OCI-LY1 (cell line): ENCODE measurements around the gene LRRC4.

Experiments
- H2AFZ ChIP-seq: fragments of 200-600 bp; sonication (generic), shearing (Covaris generic); 2 replicates; pipeline ENCODE4 v1.6.0; 2014; ENCODE audit warnings: antibody characterized with exemption, mild to moderate bottlenecking, low read length
- H3F3A ChIP-seq: fragments of 200-600 bp; sonication (generic), shearing (Covaris generic); 2 replicates; pipeline ENCODE4 v1.6.0; 2014; ENCODE audit warnings: mild to moderate bottlenecking, antibody characterized with exemption, low read length, moderate library complexity; ENCODE audit not compliant: insufficient read depth
- H3K27ac ChIP-seq: fragments of 200-600 bp; sonication (generic); 2 replicates; pipeline ENCODE4 v1.5.1; 2014; ENCODE audit warnings: low read length, mixed run types, mild to moderate bottlenecking, low read depth; ENCODE audit not compliant: poor library complexity, severe bottlenecking
- H3K27me3 ChIP-seq: fragments of 200-600 bp; sonication (generic); 2 replicates; pipeline ENCODE4 v1.6.0; 2014; ENCODE audit warnings: antibody characterized with exemption, mild to moderate bottlenecking, low read length, moderate library complexity; ENCODE audit not compliant: insufficient read depth
- H3K36me3 ChIP-seq: fragments of 200-600 bp; sonication (generic); 2 replicates; pipeline ENCODE4 v1.6.1; 2014; ENCODE audit warnings: mild to moderate bottlenecking, antibody characterized with exemption, low read length, moderate library complexity, mixed read lengths; ENCODE audit not compliant: insufficient read depth
- H3K4me1 ChIP-seq: fragments of 200-600 bp; sonication (generic); 2 replicates; pipeline ENCODE4 v1.5.1; 2014; ENCODE audit warnings: mild to moderate bottlenecking, low read length, moderate library complexity; ENCODE audit not compliant: insufficient read depth, severe bottlenecking
- H3K4me2 ChIP-seq: fragments of 200-600 bp; sonication (generic), shearing (Covaris generic); 2 replicates; pipeline ENCODE4 v1.6.1; 2014; ENCODE audit warnings: low read length
- H3K4me3 ChIP-seq: fragments of 200-600 bp; sonication (generic); 2 replicates; pipeline ENCODE4 v1.5.1; 2014; ENCODE audit warnings: low read length, low read depth, mild to moderate bottlenecking, mixed read lengths; ENCODE audit not compliant: poor library complexity, severe bottlenecking
- H3K79me2 ChIP-seq: fragments of 200-600 bp; shearing (Covaris generic); 2 replicates; pipeline ENCODE4 v1.6.1; 2016; ENCODE audit warnings: mixed run types, low read length, mixed read lengths; ENCODE audit not compliant: insufficient read depth
- H3K9ac ChIP-seq: fragments of 200-600 bp; sonication (generic), shearing (Covaris generic); 2 replicates; pipeline ENCODE4 v1.6.1; 2014; ENCODE audit warnings: mild to moderate bottlenecking, low read length, mixed read lengths
- H3K9me2 ChIP-seq: fragments of 200-600 bp; sonication (generic), shearing (Covaris generic); 2 replicates; pipeline ENCODE4 v1.6.1; 2014; ENCODE audit warnings: low read depth, mild to moderate bottlenecking, low read length, mixed read lengths
- H3K9me3 ChIP-seq: fragments of 200-600 bp; shearing (Covaris generic); 2 replicates; pipeline ENCODE4 v1.6.1; 2014; ENCODE audit warnings: low read length, mixed read lengths
- H4K20me1 ChIP-seq: fragments of 200-600 bp; sonication (generic), shearing (Covaris generic); 2 replicates; pipeline ENCODE4 v1.6.0; 2016; ENCODE audit warnings: mild to moderate bottlenecking, low read length; ENCODE audit not compliant: insufficient read depth
- CTCF ChIP-seq: fragments of 200-600 bp; sonication (generic), shearing (Covaris generic); IDR thresholded peaks from 2 replicates; pipeline ENCODE4 v1.5.1; 2017; ENCODE audit warnings: mild to moderate bottlenecking, antibody characterized with exemption, low read length, moderate library complexity, mixed read lengths
- EZH2 ChIP-seq: fragments of 200-600 bp; sonication (generic), shearing (Covaris generic); IDR thresholded peaks from 2 replicates; pipeline ENCODE4 v1.8.0; 2017; ENCODE audit warnings: borderline replicate concordance, mixed run types, mild to moderate bottlenecking, antibody characterized with exemption, low read length, moderate library complexity, mixed read lengths

Gene LRRC4

GRCh38 chr7:127986581-127987521 is 44.4 kb downstream of the LRRC4 start:
- no peaks in the 10 kb centered on the region for H3K9me2 ChIP-seq
- no peaks in the 10 kb centered on the region for H3K79me2 ChIP-seq
- H3K9ac ChIP-seq = no peak overlapping the region
- no peak overlapping the region for H2AFZ ChIP-seq
- no peaks in the 10 kb centered on the region for H3K9me3 ChIP-seq
- TF ChIP-seq EZH2 = no peak
- TF ChIP-seq CTCF = no peak
- no peaks in the 10 kb centered on the region for H4K20me1 ChIP-seq
- H3K27ac ChIP-seq = no peak overlapping the region
- no peak overlapping the region for H3K4me3 ChIP-seq
- H3F3A ChIP-seq = no peaks in the 10 kb centered on the region
- no peaks in the 10 kb centered on the region for H3K27me3 ChIP-seq
- H3K4me1 ChIP-seq = no peaks in the 10 kb centered on the region
- no peak overlapping the region for H3K4me2 ChIP-seq
- H3K36me3 ChIP-seq = peaks cover 21% of the 10 kb centered on the region; the same call in 1 of the 2 replicates

- no peaks in the 10 kb centered on the region for H3K79me2 ChIP-seq
Observed at GRCh38 chr7:127983804-127984332, 47.4 kb downstream of the LRRC4 start.

GRCh38 chr7:127981965-127982364 is 49.3 kb downstream of the LRRC4 start:
- no peak overlapping the region for H3K9ac ChIP-seq
- H4K20me1 ChIP-seq = no peaks in the 10 kb centered on the region
- no peak overlapping the region for H2AFZ ChIP-seq
- no peaks in the 10 kb centered on the region for H3K27me3 ChIP-seq
- no peak for TF ChIP-seq EZH2
- TF ChIP-seq CTCF = no peak
- peaks cover 34% of the 10 kb centered on the region for H3K36me3 ChIP-seq
- H3K9me2 ChIP-seq = no peaks in the 10 kb centered on the region
- H3K4me2 ChIP-seq = no peak overlapping the region
- H3K9me3 ChIP-seq = peaks cover 14% of the 10 kb centered on the region
- no peaks in the 10 kb centered on the region for H3K4me1 ChIP-seq
- H3K4me3 ChIP-seq = no peak overlapping the region
- peaks cover 5% of the 10 kb centered on the region; the same call in 1 of the 2 replicates for H3F3A ChIP-seq
- H3K27ac ChIP-seq = no peak overlapping the region
- no peaks in the 10 kb centered on the region for H3K79me2 ChIP-seq

More at GRCh38 chr7:127983804-127984332, 47.4 kb downstream of the LRRC4 start:
- peaks cover 16% of the 10 kb centered on the region for H3K36me3 ChIP-seq
- H4K20me1 ChIP-seq = no peaks in the 10 kb centered on the region
- H3K9me3 ChIP-seq = peaks cover 5% of the 10 kb centered on the region
- H3K9me2 ChIP-seq = no peaks in the 10 kb centered on the region
- TF ChIP-seq CTCF (no peak), EZH2 (no peak)
- H3K4me3 ChIP-seq = no peak overlapping the region
- H3K4me1 ChIP-seq = no peaks in the 10 kb centered on the region
- H3K27me3 ChIP-seq = no peaks in the 10 kb centered on the region
- H3F3A ChIP-seq = peaks cover 5% of the 10 kb centered on the region; the same call in 1 of the 2 replicates
- no peak overlapping the region for H3K27ac ChIP-seq
- H3K9ac ChIP-seq = no peak overlapping the region
- no peak overlapping the region for H3K4me2 ChIP-seq
- H2AFZ ChIP-seq = no peak overlapping the region
